Natural killer cell treated with Interleukin-12 subunit alpha and Interleukin-12 subunit beta and Interleukin-15 and Interleukin-18, amount 100 ng/mL, for 72 hours (primary cell): ENCODE results near the gene ATXN7L3. TPM values are rescaled to one million over a fixed set of nuclear protein-coding genes. Genes with fewer than 3 reads are reported as not detected.
"Not testable (repeated sequence)": the region's sequence is repeated elsewhere in the genome, so short reads cannot be mapped to it uniquely, and the experiment has no call there.

Experiments used
- ATAC-seq, 2 donors: fragments of 150-1000 bp; cut with Tn5 transposase in 1 of 2; sonication (Bioruptor Pico), chemical (Tn5 transposase) in 1 of 2; 2 replicates each; pipeline ENCODE4 v1.10.0; 2021
- DNase-seq: peaks from one replicate; pipeline ENCODE4 v3.0.0; 2022; ENCODE audit warnings: low spot score
- H3K27ac Mint-ChIP-seq, 2 donors: 1 replicate in 1 of 2; 2 replicates in 1 of 2; pipeline ENCODE4 v1.8.0; 2022; ENCODE audit warnings: mixed read lengths in 2 of 2, mild to moderate bottlenecking in 1 of 2, moderate library complexity in 1 of 2
- H3K27me3 Mint-ChIP-seq, 2 donors: 1 replicate in 1 of 2; 2 replicates in 1 of 2; pipeline ENCODE4 v1.8.0; 2022; ENCODE audit warnings: mixed read lengths in 2 of 2
- H3K36me3 Mint-ChIP-seq: one replicate; pipeline ENCODE4 v1.8.0; 2022; ENCODE audit warnings: mixed read lengths
- H3K4me1 Mint-ChIP-seq, 2 donors: 1 replicate in 1 of 2; 2 replicates in 1 of 2; pipeline ENCODE4 v1.8.0; 2022; ENCODE audit warnings: low read depth in 2 of 2, mixed read lengths in 2 of 2, mild to moderate bottlenecking in 1 of 2
- H3K4me3 Mint-ChIP-seq: one replicate; pipeline ENCODE4 v1.8.0; 2022; ENCODE audit warnings: mixed read lengths
- H3K9me3 Mint-ChIP-seq: 2 replicates; pipeline ENCODE4 v1.8.0; 2022; ENCODE audit warnings: mixed read lengths
- total RNA-seq, 2 donors: library from RNA; stranded (reverse); gene quantifications; one replicate each; pipeline ENCODE4 v1.2.3, GENCODE V29; 2022

Gene ATXN7L3
- total RNA-seq, 2 donors from 2014 or later: 117 to 139 TPM

DNA sequence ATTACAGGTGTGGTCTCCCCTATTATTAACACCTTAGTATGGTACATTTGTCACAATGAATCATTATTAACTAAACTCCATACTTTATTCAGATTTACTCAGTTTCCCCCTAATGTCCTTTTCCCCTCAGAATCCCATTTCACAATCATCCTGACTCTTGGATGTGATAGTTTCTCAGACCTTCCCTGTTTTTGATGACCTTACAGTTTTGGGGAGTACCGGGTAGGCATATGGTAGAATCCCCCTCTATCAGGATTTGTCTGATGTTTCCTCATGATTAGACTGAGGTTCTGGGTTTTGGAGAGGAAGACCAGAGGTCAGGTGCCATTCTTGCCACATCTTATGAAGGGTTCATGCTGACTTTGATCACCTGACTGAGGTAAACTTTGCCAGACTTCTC, 35.2 kb downstream of the ATXN7L3 start:
- no peak overlapping the region for H3K27ac Mint-ChIP-seq
- no peak for ATAC-seq
- no peaks in the 10 kb centered on the region for H3K36me3 Mint-ChIP-seq
- peaks cover 0 to 10% of the 10 kb centered on the region in 2 donors for H3K4me1 Mint-ChIP-seq
- H3K4me3 Mint-ChIP-seq: no peak overlapping the region
- H3K27me3 Mint-ChIP-seq: no peaks in the 10 kb centered on the region
- H3K9me3 Mint-ChIP-seq: no peaks in the 10 kb centered on the region
- no peak for DNase-seq

DNA sequence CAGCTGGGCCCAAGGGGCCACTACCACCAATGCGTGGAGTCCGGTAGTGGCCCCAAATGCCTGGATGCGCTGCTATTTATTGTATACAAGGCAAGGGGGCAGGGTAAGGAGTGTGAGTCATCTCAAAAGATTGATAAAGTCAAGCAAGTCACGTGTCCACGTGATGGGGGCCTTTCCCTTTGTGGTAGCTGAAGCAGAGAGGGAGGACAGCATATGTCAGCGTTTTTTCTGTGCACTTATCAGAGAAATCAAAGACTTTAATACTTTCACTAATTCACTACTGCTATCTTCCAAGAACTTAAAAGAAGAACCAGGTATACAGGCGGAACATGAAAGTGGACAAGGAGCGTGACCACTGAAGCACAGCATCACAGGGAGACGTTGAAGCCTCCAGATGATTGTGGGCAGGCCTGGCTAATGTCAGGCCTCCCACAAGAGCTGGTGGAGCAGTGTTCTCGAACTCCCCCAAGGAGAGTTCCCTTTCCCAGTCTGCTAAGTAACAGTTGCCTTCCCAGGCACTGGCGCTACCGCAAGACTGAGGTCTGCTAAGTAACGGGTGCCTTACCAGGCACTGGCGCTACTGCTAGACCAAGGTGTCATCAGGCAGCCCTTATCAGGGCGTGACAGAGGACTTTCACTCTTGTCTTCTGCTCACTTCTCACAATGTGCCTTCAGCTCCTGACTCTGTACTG, 40.0 kb downstream of the ATXN7L3 start:
- Mint-ChIP-seq H3K9me3 (no peaks in the 10 kb centered on the region), H3K36me3 (no peaks in the 10 kb centered on the region), H3K4me1 (no peaks in the 10 kb centered on the region), H3K27me3 (no peaks in the 10 kb centered on the region), H3K27ac (no peak overlapping the region), H3K4me3 (no peak overlapping the region)
- DNase-seq (no peak), ATAC-seq (no peak)

DNA sequence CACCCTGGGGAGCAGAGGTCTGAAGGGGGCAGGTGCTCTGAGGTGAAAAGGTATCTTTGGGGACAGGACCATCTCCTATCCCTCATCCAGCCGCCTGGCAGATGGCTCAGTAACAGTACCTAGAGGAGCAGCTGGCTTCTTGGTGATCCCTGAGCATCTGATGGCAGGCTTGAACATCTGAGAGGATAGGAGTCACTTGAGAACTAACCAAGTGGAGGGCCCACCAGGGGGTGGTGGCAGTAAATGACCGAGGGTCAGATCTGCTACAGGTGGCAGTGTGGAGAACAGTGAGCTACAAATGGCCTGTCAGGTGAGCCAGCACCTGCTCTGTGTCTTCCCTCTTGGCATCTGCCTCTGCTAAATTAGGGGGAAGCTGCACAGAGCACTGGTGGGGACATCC, 44.2 kb downstream of the ATXN7L3 start:
- H3K27ac Mint-ChIP-seq: no peak overlapping the region
- no peaks in the 10 kb centered on the region for H3K9me3 Mint-ChIP-seq
- DNase-seq (no peak), ATAC-seq (peak in 1 of 2 donors; percentile 53)
- no peak overlapping the region for H3K4me3 Mint-ChIP-seq
- no peaks in the 10 kb centered on the region for H3K36me3 Mint-ChIP-seq
- H3K4me1 Mint-ChIP-seq: no peaks in the 10 kb centered on the region
- no peaks in the 10 kb centered on the region for H3K27me3 Mint-ChIP-seq

DNA sequence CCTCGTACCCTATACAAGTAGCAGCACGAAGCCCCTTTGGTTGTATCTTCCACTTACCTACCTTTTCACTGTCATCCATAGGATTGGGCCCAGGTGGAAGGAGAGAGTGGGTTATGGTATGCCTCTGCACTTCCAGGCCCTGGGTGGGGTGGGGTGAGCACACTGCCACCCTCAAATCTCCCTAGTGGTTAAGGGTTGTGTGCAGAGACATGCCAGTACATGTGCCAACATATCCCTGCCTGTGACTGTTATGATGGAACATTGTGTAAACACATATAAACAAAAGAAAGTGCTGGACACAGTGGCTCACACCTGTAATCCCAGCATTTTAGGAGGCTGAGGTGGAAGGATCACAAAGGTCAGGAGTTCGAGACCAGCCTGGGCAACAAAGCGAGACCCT, 46.8 kb downstream of the ATXN7L3 start:
- Mint-ChIP-seq H3K27ac (no peak overlapping the region), H3K4me3 (no peak overlapping the region), H3K9me3 (no peaks in the 10 kb centered on the region), H3K36me3 (no peaks in the 10 kb centered on the region), H3K4me1 (peaks cover 0 to 3% of the 10 kb centered on the region in 2 donors), H3K27me3 (no peaks in the 10 kb centered on the region)
- no peak for ATAC-seq
- DNase-seq: no peak

DNA sequence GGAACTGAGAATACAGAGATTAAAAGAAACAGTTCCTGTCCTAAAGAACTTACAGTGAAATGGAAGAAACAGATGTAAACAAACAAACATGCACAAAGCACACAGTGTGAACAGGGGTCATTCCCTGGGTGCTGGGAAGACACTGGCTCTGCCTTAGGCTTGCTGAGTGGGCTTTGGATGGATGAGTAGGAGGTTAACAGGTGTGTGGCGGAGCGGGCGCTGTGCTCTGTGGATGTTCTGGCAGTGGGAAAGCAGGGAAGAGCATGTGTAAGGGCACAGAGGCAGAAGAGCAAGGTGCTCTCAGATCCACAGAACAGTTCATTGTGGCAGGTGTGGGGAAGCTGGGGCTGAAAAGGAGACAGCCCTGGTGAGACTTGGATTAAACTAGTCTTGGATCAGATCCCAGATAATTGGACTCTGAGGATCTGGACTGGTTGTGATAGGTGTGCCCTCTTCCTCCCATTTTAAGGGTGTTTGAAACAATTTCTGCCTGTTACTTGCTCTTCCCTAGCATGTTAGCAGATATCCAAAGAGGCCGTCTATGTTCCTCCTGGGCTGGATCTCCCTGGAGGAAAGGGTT, 49.8 kb downstream of the ATXN7L3 start:
- DNase-seq (no peak), ATAC-seq (no peak)
- Mint-ChIP-seq H3K4me3 (no peak overlapping the region), H3K27ac (no peak overlapping the region), H3K36me3 (no peaks in the 10 kb centered on the region), H3K27me3 (no peaks in the 10 kb centered on the region), H3K4me1 (peaks cover 0 to 3% of the 10 kb centered on the region in 2 donors), H3K9me3 (no peaks in the 10 kb centered on the region)

DNA sequence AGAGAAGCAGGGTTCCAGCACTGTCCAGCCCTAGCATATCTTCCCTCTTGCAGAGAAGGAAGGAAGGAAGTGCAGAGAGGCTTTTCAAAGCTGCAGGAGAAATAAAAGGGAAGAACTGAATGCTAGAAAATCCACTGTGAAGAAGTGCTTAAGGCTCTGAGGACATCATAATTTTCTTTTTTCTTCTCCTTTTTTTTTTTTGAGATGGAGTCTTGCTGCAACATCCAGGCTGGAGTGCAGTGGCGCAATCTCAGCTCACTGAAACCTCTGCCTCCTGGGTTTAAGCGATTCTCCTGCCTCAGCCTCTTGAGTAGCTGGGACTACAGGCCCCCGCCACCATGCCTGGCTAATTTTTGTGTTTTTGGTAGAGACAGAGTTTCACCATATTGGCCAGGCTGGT, 50.6 kb downstream of the ATXN7L3 start:
- not testable (repeated sequence) for H3K27ac Mint-ChIP-seq, ATAC-seq, DNase-seq, H3K36me3 Mint-ChIP-seq, H3K4me1 Mint-ChIP-seq, H3K9me3 Mint-ChIP-seq, H3K27me3 Mint-ChIP-seq, H3K4me3 Mint-ChIP-seq

DNA sequence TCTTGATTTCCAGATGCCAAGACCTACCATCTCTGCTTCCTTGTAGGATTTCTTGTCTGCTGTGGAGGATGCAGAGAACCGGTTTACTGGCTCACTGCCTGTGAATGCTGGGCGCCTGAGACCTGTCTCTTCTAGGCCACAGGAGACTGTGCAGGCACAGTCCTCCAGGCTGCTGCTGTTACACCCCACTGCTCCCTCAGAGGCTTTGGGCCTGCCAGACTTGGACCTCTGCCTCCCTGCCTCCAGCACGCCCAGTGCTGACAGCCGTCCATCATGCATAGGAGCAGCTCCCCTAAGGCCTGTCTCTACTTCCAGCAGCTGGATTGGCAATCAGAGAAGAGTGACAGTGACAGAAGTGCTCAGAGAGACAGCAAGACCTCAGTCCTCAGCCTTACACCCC, 51.9 kb downstream of the ATXN7L3 start:
- Mint-ChIP-seq H3K4me1 (peaks cover 0 to 3% of the 10 kb centered on the region in 2 donors), H3K27ac (no peak overlapping the region), H3K4me3 (no peak overlapping the region), H3K9me3 (no peaks in the 10 kb centered on the region), H3K27me3 (no peaks in the 10 kb centered on the region), H3K36me3 (no peaks in the 10 kb centered on the region)
- ATAC-seq (no peak), DNase-seq (no peak)

DNA sequence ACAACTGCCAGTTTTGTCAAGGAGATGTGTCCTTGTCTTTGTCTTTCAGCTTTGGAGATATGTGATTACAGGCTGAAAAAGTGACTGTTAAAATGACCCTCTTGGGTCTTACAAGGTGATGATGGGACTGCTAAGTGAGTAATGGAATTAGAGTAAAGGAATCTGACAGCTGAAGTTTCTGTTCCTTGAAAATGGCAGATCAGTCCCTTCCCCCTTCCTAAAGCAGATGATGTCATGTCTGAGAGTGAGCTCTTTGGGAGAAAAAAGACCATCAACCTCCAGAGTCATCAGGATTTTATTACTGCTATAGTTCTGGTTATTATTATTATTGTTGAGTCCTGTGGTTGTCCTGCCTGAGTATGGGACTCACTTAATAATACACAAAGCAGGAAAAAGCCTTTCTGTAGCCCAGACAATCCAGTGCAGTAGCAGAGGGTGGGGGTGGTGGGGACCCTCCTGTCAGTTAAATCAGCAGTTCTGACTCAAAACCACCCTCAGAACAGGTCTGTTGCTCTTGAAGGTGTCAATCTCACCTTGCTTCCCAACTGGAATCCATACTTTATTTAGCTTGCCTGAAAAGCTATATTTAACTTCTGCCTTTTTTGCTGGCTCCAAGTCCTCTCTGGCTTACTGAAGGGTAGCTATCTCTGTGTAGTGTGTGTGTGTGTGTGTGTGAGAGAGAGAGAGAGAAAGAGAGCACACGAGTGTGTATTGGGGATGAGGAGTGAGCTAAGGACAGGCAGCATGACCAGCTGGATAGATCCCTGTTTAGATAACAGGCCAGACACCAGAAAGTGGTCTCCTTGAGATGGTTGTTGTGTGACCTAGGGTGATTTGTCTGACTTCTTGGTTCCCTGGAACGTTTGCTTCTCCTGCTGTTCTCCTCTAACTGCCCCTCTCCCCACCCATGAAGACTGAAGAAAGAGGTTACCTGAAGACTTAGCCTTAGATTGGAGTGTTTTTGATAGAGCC, 53.0 kb downstream of the ATXN7L3 start:
- Mint-ChIP-seq H3K27me3 (no peaks in the 10 kb centered on the region), H3K36me3 (no peaks in the 10 kb centered on the region), H3K4me1 (peaks cover 6% of the 10 kb centered on the region in 2 donors), H3K27ac (no peak overlapping the region), H3K4me3 (no peak overlapping the region), H3K9me3 (no peaks in the 10 kb centered on the region)
- no peak for DNase-seq
- ATAC-seq: no peak

DNA sequence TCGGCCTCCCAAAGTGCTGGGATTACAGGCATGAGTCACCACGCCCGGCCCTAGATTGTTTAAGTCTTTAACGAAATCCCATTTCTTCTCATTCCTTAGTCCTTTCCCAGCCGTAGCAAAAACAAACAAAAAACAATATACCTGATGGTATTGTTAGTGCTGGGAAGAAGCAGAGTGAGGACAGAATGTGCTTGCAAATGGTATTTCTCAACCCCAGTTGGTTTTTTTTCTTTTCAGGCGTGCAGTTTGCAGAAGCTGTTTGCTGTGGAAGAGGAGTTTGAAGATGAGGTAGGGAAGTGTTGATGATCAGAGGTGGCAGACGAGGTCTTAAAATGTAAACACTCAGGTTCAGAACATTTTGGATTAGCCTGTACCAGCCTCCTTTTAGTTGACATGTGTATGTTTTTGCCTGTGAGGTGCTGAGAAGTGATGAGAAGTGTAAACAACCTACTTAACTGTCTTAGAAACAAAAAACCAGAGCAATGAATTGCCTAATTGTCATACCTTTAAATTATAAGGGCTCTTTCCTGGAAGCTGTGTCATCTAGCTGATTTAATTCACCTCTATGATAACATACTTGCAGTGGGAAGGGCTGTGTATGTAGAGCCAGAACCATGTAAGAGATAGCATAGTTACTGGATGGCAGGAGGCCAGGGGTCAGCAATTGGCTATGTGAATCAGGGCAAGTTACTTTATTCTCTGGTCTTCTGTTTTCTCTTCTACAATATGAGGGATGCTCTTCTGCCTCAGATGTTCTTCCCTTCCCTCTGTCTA, 54.5 kb downstream of the ATXN7L3 start:
- no peak overlapping the region for H3K27ac Mint-ChIP-seq
- H3K9me3 Mint-ChIP-seq: no peaks in the 10 kb centered on the region
- ATAC-seq (no peak), DNase-seq (no peak)
- H3K4me3 Mint-ChIP-seq: no peak overlapping the region
- no peaks in the 10 kb centered on the region for H3K36me3 Mint-ChIP-seq
- H3K4me1 Mint-ChIP-seq: peaks cover 9 to 10% of the 10 kb centered on the region in 2 donors
- no peaks in the 10 kb centered on the region for H3K27me3 Mint-ChIP-seq

DNA sequence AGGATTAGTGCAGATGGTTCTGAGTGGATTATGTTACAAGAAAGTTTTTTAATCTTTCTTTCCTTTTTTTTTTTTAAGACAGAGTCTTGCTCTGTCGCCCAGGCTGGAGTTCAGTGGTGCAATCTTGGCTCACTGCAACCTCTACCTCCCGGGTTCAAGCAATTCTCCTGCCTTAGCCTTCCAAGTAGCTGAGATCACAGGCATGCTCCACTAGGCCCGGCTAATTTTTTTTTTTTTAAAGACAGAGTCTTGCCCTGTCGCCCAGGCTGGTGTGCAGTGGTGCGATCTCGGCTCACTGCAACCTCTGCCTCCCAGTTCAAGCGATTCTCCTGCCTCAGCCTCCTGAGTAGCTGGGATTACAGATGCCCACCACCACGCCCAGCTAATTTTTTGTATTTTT, 55.8 kb downstream of the ATXN7L3 start:
- not testable (repeated sequence) for H3K4me1 Mint-ChIP-seq, H3K36me3 Mint-ChIP-seq, H3K4me3 Mint-ChIP-seq, H3K27ac Mint-ChIP-seq, H3K9me3 Mint-ChIP-seq, DNase-seq, H3K27me3 Mint-ChIP-seq, ATAC-seq

Other genes starting within 250 kb of the ATXN7L3 start
- not detected for gene PYY, start 245.9 kb downstream of the ATXN7L3 start, total RNA-seq
- 1 to 10 TPM in 1 of 2 donors, under 1 TPM in 1; 0.70 to 1.9 TPM for gene NAGS, start 195.3 kb downstream of the ATXN7L3 start, total RNA-seq
- gene TMEM101, start 184.9 kb downstream of the ATXN7L3 start, total RNA-seq: 10 to 100 TPM; 32.5 TPM
- 10 to 100 TPM; 68.6 to 70.0 TPM for gene LSM12, start 133.2 kb downstream of the ATXN7L3 start, total RNA-seq
- gene G6PC3, start 129.1 kb downstream of the ATXN7L3 start, total RNA-seq: 10 to 100 TPM; 24.6 to 26.8 TPM
- gene HDAC5, start 76.2 kb downstream of the ATXN7L3 start, total RNA-seq: 10 to 100 TPM; 12.8 to 13.9 TPM
- gene HROB, start 58.0 kb downstream of the ATXN7L3 start, total RNA-seq: 10 to 100 TPM in 1 of 2 donors, 1 to 10 TPM in 1; 8.6 to 20.9 TPM
- gene ASB16, start 29.2 kb downstream of the ATXN7L3 start, total RNA-seq: under 1 TPM in 1 of 2 donors, not detected in 1; 0.33 TPM
- 10 to 100 TPM; 28.1 to 28.8 TPM for gene TMUB2, start 12.9 kb downstream of the ATXN7L3 start, total RNA-seq
- gene UBTF, start 19.8 kb upstream of the ATXN7L3 start, total RNA-seq: 100 to 1,000 TPM; 109 to 201 TPM
- gene SLC4A1, start 68.3 kb upstream of the ATXN7L3 start, total RNA-seq: not detected
- under 1 TPM in 1 of 2 donors, not detected in 1; 0.48 TPM for gene RUNDC3A, start 108.7 kb upstream of the ATXN7L3 start, total RNA-seq
- 100 to 1,000 TPM; 121 to 192 TPM for gene SLC25A39, start 124.9 kb upstream of the ATXN7L3 start, total RNA-seq
- 10 to 100 TPM; 49.5 to 57.3 TPM for gene GRN, start 145.4 kb upstream of the ATXN7L3 start, total RNA-seq
- under 1 TPM in 1 of 2 donors, not detected in 1; 0.25 TPM for gene FAM171A2, start 164.0 kb upstream of the ATXN7L3 start, total RNA-seq
- gene ITGA2B, start 189.8 kb upstream of the ATXN7L3 start, total RNA-seq: 1 to 10 TPM; 1.8 to 6.8 TPM